ENCODE data around the gene DOCK2. TPM values are rescaled to one million over a fixed set of nuclear protein-coding genes. Genes with fewer than 3 reads are reported as not detected.

DOCK2 gene
- total and polyA plus RNA-seq, 2 donors (not counting 1 experiment from before 2014, with no cell fraction given): 112 to 330 TPM

DNA sequence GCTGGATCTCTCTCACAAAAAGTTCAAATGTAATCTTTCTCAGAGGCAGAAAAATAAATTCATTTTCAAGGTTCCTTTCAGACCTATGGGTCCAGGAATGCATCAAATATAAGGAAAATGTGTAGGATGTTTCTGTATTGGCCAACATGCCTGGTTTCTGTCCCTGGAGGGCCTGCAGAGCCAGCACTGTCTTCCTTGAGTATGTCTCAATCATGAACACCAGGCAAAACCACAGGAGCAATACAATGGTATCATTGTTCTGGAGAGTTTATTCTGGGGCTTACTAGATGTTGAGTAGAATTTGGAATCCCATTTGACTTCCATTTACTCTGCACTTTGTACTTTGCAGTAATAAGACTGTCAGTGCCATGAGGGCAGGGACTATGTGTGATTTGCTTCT lies 319.7 kb downstream of the DOCK2 start:
- Histone ChIP-seq H3K27me3 (replicated peaks in 1 of 4; ENCODE audit: control extremely low read depth in 1 of 4, control insufficient read depth in 3 of 4, insufficient read depth in 4 of 4, low read length in 3 of 4) (no peaks in the 10 kb centered on the region), H3K4me3 (ENCODE audit: control extremely low read depth in 1 of 5, extremely low read depth in 1 of 5, insufficient read depth in 1 of 5, low read depth in 2 of 5, low read length in 4 of 5) (no peak overlapping the region), H2AFZ (ENCODE audit: insufficient read depth, low read depth, low read length, poor library complexity, severe bottlenecking) (no peak overlapping the region), H3K27ac (ENCODE audit: low read length in 2 of 2) (no peak overlapping the region), H3K9me3 (ENCODE audit: control extremely low read depth in 1 of 3, control insufficient read depth in 2 of 3, insufficient read depth in 1 of 3, low read length in 2 of 3) (no peaks in the 10 kb centered on the region), H3K4me1 (ENCODE audit: control insufficient read depth in 2 of 2, insufficient read depth in 2 of 2, low read length in 2 of 2) (no peaks in the 10 kb centered on the region), H3K79me2 (ENCODE audit: control insufficient read depth, insufficient read depth, low read length) (no peaks in the 10 kb centered on the region), H3K9ac (ENCODE audit: low read length) (no peak overlapping the region), H3K4me2 (replicated peaks; ENCODE audit: low read depth, low read length, poor library complexity, severe bottlenecking) (no peak overlapping the region), H3K36me3 (replicated peaks in 1 of 2; ENCODE audit: control extremely low read depth in 1 of 2, control insufficient read depth in 1 of 2, extremely low read depth in 1 of 2, insufficient read depth in 2 of 2, low read length in 1 of 2) (peaks cover 0 to 19% of the 10 kb centered on the region in 2 experiments), H4K20me1 (ENCODE audit: control insufficient read depth, insufficient read depth, low read length, poor library complexity, severe bottlenecking) (peaks cover 21% of the 10 kb centered on the region)
- no peaks in the 10 kb centered on the region for H3K9me3 Mint-ChIP-seq (ENCODE audit: insufficient read depth)
- CTCF ChIA-PET: no interaction called here
- H3K27ac Mint-ChIP-seq: no peak overlapping the region
- no peaks in the 10 kb centered on the region for H3K27me3 Mint-ChIP-seq
- TF ChIP-seq EZH2 (IDR thresholded peaks at IDR 0.05; ENCODE audit: borderline replicate concordance, insufficient read depth, low read depth, low read length, poor library complexity, severe bottlenecking) (no peak), CTCF (IDR thresholded peaks at IDR 0.05) (no peak)
- H3K4me3 Mint-ChIP-seq: no peak overlapping the region
- ATAC-seq (ENCODE audit: low read depth) (no peak), DNase-seq (no peak)
- intact Hi-C loops (cut with micrococcal nuclease): no loop called here
- H3K4me1 Mint-ChIP-seq: no peaks in the 10 kb centered on the region
- POLR2A ChIA-PET: no interaction called here

DNA sequence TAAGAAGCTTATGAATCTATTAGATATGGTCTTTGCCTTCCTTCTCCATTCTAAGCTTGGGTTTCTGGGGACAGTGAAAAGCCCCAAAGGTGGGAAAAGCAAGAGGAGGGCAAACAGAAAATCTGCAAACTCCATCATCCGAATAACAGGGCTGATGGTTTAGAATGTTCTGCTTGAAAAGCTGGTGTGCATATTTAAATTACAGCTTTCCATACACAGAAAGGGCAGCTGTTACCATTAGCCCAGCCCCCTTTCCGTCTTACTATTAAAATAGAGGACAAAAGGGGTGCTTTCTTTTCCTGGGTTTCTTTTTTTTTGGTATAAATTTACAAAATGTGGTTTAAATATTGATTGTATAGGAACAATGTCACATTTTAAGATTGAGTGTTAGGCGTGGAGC lies 321.2 kb downstream of the DOCK2 start:
- H3K4me1 Mint-ChIP-seq: peaks cover 13% of the 10 kb centered on the region
- Histone ChIP-seq H3K4me3 (ENCODE audit: control extremely low read depth in 1 of 5, extremely low read depth in 1 of 5, insufficient read depth in 1 of 5, low read depth in 2 of 5, low read length in 4 of 5) (no peak overlapping the region), H3K4me1 (ENCODE audit: control insufficient read depth in 2 of 2, insufficient read depth in 2 of 2, low read length in 2 of 2) (peaks cover 0 to 1% of the 10 kb centered on the region in 2 donors), H4K20me1 (ENCODE audit: control insufficient read depth, insufficient read depth, low read length, poor library complexity, severe bottlenecking) (peaks cover 23% of the 10 kb centered on the region), H3K9me3 (ENCODE audit: control extremely low read depth in 1 of 3, control insufficient read depth in 2 of 3, insufficient read depth in 1 of 3, low read length in 2 of 3) (no peaks in the 10 kb centered on the region), H3K4me2 (replicated peaks; ENCODE audit: low read depth, low read length, poor library complexity, severe bottlenecking) (no peak overlapping the region), H3K27ac (ENCODE audit: low read length in 2 of 2) (no peak overlapping the region), H3K79me2 (ENCODE audit: control insufficient read depth, insufficient read depth, low read length) (no peaks in the 10 kb centered on the region), H3K27me3 (replicated peaks in 1 of 4; ENCODE audit: control extremely low read depth in 1 of 4, control insufficient read depth in 3 of 4, insufficient read depth in 4 of 4, low read length in 3 of 4) (no peaks in the 10 kb centered on the region), H2AFZ (ENCODE audit: insufficient read depth, low read depth, low read length, poor library complexity, severe bottlenecking) (no peak overlapping the region), H3K9ac (ENCODE audit: low read length) (no peak overlapping the region), H3K36me3 (replicated peaks in 1 of 2; ENCODE audit: control extremely low read depth in 1 of 2, control insufficient read depth in 1 of 2, extremely low read depth in 1 of 2, insufficient read depth in 2 of 2, low read length in 1 of 2) (peaks cover 0 to 14% of the 10 kb centered on the region in 2 experiments)
- no peaks in the 10 kb centered on the region for H3K9me3 Mint-ChIP-seq (ENCODE audit: insufficient read depth)
- ATAC-seq (ENCODE audit: low read depth) (no peak), DNase-seq (no peak)
- ChIA-PET POLR2A (no interaction called here), CTCF (no interaction called here)
- no peaks in the 10 kb centered on the region for H3K27me3 Mint-ChIP-seq
- H3K27ac Mint-ChIP-seq: no peak overlapping the region
- H3K4me3 Mint-ChIP-seq: no peak overlapping the region
- intact Hi-C loops (cut with micrococcal nuclease): no loop called here
- WGBS (ENCODE audit: insufficient coverage): no CpG with 5 or more reads among the region's 3 CpGs
- TF ChIP-seq CTCF (IDR thresholded peaks at IDR 0.05): no peak
- TF ChIP-seq EZH2 (IDR thresholded peaks at IDR 0.05; ENCODE audit: borderline replicate concordance, insufficient read depth, low read depth, low read length, poor library complexity, severe bottlenecking): no peak
